Uterus (tissue), 2 donors: ENCODE data around the gene ANO4.

Experiments
- CTCF ChIP-seq, 4 experiments: fragments of 200-600 bp in 2 of 4; fragments of 450-650 bp in 2 of 4; sonication (generic) in 2 of 4; IDR thresholded peaks; one replicate each; pipeline ENCODE4 v1.5.1; 2016 to 2019; ENCODE audit warnings: antibody characterized with exemption in 4 of 4, mild to moderate bottlenecking in 2 of 4, moderate library complexity in 1 of 4
- POLR2A ChIP-seq, 2 donors: fragments of 450-650 bp; IDR thresholded peaks; one replicate each; pipeline ENCODE4 v1.6.1; 2016; ENCODE audit warnings: antibody characterized with exemption in 2 of 2, mild to moderate bottlenecking in 1 of 2, moderate library complexity in 1 of 2

DNA sequence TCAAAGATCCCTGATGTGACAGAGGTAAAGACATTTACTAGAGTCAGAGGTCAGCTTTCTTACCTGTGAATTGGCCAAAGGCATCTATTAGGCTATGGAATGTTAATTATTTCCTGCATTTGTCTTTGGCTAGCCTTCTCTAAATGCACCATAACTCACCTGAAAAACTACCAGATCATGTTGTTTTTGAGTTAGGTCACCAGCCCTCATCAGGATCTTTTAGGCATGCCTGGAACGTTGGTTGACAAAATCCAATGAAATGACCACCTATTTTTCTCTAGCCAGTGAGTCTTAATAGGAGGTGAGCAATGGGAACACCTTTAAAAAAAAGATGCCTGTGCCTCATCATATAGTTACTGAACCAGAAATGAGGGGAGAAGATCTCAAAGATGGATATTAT is 46.2 kb downstream of the ANO4 start:
- TF ChIP-seq CTCF (IDR thresholded peaks at IDR 0.05), result no peak
- TF ChIP-seq POLR2A (IDR thresholded peaks at IDR 0.05), result no peak
